Tibial artery (tissue), 4 donors: ENCODE data around the gene PIGH.

ENCODE experiments used
- DNase-seq, 2 donors: peaks; one replicate each; pipeline ENCODE4 v3.0.0-alpha.2; 2019
- H3K27ac ChIP-seq, 2 donors: fragments of 200-600 bp; sonication (generic) in 1 of 2; 1 replicate in 1 of 2; 2 replicates in 1 of 2; pipeline ENCODE4 v1.5.1; 2018 to 2019; ENCODE audit warnings: mild to moderate bottlenecking in 1 of 2
- H3K27me3 ChIP-seq, 2 donors: fragments of 200-600 bp; sonication (generic) in 1 of 2; one replicate each; pipeline versions ENCODE4 v1.5.1 to v1.6.0; 2016 to 2019
- H3K36me3 ChIP-seq, 3 donors: fragments of 200-600 bp; sonication (generic) in 2 of 3; one replicate each; pipeline ENCODE4 v1.5.1; 2016 to 2019; ENCODE audit warnings: mild to moderate bottlenecking in 2 of 3
- H3K4me1 ChIP-seq, 4 donors: fragments of 200-600 bp; sonication (generic) in 2 of 4; 1 replicate in 3 of 4; 2 replicates in 1 of 4; pipeline ENCODE4 v1.5.1; 2016 to 2019
- H3K4me3 ChIP-seq, 2 donors: fragments of 200-600 bp; sonication (generic) in 1 of 2; 1 replicate in 1 of 2; 2 replicates in 1 of 2; pipeline ENCODE4 v1.5.1; 2018 to 2019; ENCODE audit warnings: mild to moderate bottlenecking in 2 of 2
- H3K9me3 ChIP-seq, 3 donors: fragments of 200-600 bp; sonication (generic) in 1 of 3; one replicate each; pipeline ENCODE4 v1.5.1; 2016 to 2019
- CTCF ChIP-seq, 2 experiments: fragments of 200-600 bp in 1 of 2; fragments of 450-650 bp in 1 of 2; IDR thresholded peaks; one replicate each; pipeline ENCODE4 v1.5.1; 2017 to 2019; ENCODE audit warnings: antibody characterized with exemption in 2 of 2, mild to moderate bottlenecking in 1 of 2, moderate library complexity in 1 of 2
- intact Hi-C: fragments of 100-400 bp; cut with DNase I; formaldehyde crosslinking; loops from one replicate; pipeline ENCODE4 v1.15.0; 2023; ENCODE audit warnings: low total_unique reads

PIGH gene

GRCh38 chr14:67589204-67589770 lies 10.8 kb downstream of the PIGH start:
- intact Hi-C loops, result no loop called here
- TF ChIP-seq CTCF (IDR thresholded peaks at IDR 0.05), result no peak
- Histone ChIP-seq H3K4me1 (no peaks in the 10 kb centered on the region), H3K27ac (no peak overlapping the region), H3K9me3 (no peaks in the 10 kb centered on the region), H3K36me3 (peaks cover 48 to 84% (median 52%) of the 10 kb centered on the region in 3 donors), H3K4me3 (no peak overlapping the region), H3K27me3 (no peaks in the 10 kb centered on the region)
- no peak for DNase-seq

GRCh38 chr14:67586369-67586768 lies 13.7 kb downstream of the PIGH start:
- Histone ChIP-seq H3K27me3 (no peaks in the 10 kb centered on the region), H3K27ac (no peak overlapping the region), H3K9me3 (no peaks in the 10 kb centered on the region), H3K36me3 (peaks cover 21 to 63% (median 33%) of the 10 kb centered on the region in 3 donors), H3K4me3 (no peak overlapping the region), H3K4me1 (no peaks in the 10 kb centered on the region)
- intact Hi-C loops, result no loop called here
- TF ChIP-seq CTCF (IDR thresholded peaks at IDR 0.05), result no peak
- no peak for DNase-seq

DNA sequence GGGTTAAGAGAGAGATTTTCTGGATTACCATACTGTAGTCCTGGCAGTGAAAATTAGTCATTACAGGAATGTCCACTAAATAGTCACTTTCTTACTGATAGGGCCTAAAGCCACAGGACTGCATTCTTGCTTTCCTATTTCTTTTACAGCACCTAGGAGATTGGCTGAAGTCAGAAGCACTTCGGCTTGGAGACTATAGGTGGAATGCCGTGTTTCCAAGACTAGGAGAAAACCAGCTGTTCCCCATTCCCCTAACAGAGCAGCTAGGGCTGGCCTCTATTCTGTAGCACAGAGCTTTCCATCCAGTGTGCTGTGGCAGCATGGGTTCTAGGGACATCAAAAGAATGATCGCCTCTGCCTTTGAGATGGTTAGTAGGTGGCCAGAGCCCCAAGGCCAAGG lies 15.1 kb downstream of the PIGH start:
- H3K27ac ChIP-seq, result no peak overlapping the region
- H3K4me1 ChIP-seq, result no peaks in the 10 kb centered on the region
- TF ChIP-seq CTCF (IDR thresholded peaks at IDR 0.05), result no peak
- H3K27me3 ChIP-seq, result no peaks in the 10 kb centered on the region
- H3K36me3 ChIP-seq, result peaks cover 10 to 56% (median 19%) of the 10 kb centered on the region in 3 donors
- no peak for DNase-seq
- no peaks in the 10 kb centered on the region for H3K9me3 ChIP-seq
- intact Hi-C loops, result loop anchor here (2.0 kb wide), 1 partner anchor 118 kb away; no protein-coding TSS in a partner anchor
- no peak overlapping the region for H3K4me3 ChIP-seq

GRCh38 chr14:67583711-67584644 lies 16.1 kb downstream of the PIGH start:
- Histone ChIP-seq H3K27ac (no peak overlapping the region), H3K9me3 (no peaks in the 10 kb centered on the region), H3K36me3 (peaks cover 7 to 47% (median 9%) of the 10 kb centered on the region in 3 donors), H3K4me1 (no peaks in the 10 kb centered on the region), H3K27me3 (no peaks in the 10 kb centered on the region), H3K4me3 (no peak overlapping the region)
- DNase-seq, result no peak
- TF ChIP-seq CTCF (IDR thresholded peaks at IDR 0.05), result peak; percentile 51 to 58
- intact Hi-C loops, result loop anchor here (2.0 kb wide), 1 partner anchor 119 kb away; no protein-coding TSS in a partner anchor

DNA sequence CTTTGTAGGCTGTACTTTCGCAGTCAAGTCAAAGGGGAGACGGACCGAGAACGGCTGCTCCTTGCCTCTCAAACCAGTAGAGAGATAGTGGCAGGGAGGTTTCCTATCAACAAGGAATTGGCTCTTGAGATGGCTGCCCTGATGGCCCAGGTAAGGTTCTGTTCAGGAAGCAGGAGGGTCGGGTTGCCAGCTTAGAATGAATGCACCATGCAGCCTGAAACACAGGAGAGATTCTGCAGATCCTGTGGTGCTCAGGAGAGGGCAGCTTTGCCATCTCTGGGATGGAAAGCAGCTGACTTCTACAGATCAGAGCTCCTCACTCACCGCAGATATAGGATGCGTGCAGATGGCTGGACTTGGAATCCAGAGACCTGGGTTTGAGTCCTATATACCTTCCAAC lies 18.0 kb downstream of the PIGH start:
- no peaks in the 10 kb centered on the region for H3K9me3 ChIP-seq
- peak in 1 of 2 donors; percentile 27 for DNase-seq
- intact Hi-C loops, result no loop called here
- TF ChIP-seq CTCF (IDR thresholded peaks at IDR 0.05), result no peak
- no peak overlapping the region for H3K27ac ChIP-seq
- H3K36me3 ChIP-seq, result peaks cover 0 to 28% (median 0%) of the 10 kb centered on the region in 3 donors
- no peaks in the 10 kb centered on the region for H3K27me3 ChIP-seq
- no peaks in the 10 kb centered on the region for H3K4me1 ChIP-seq
- no peak overlapping the region for H3K4me3 ChIP-seq
